ENCODE measurements around the gene OSBPL1A. TPM values are rescaled to one million over a fixed set of nuclear protein-coding genes. Genes with fewer than 3 reads are reported as not detected.

The OSBPL1A gene
- total and polyA plus RNA-seq, 3 donors from 2014 or later, result 32.0 to 45.0 (median 43.8) TPM

DNA sequence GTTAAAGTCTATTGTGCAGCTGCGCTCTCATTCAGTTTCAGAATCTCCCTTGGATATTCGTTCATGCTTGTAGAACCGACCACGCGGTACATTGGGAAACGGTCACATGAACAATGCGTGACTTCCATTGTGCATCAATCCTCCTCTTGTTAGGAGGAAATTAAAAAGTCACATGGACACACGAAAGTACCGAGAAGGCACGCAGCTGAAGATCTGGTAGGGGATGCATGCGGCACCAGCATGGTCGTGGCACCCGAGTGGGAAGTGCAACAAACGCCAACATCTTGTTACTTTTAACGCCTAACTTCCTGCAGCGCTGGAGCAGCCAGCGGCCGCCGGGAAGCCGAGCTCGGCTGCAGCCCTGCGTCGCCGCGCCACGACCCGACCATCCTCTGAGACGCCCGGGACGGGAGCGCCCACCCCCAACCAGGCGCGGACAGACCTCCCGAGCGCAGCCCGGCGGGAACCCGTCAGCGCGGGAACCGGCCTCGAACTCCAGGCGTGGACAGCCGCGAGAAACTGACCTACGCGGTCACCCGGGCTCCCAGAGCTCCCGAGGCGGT, 412 bp downstream of the OSBPL1A start:
- peak; percentile 93 for DNase-seq
- Histone ChIP-seq H3K4me1 (peaks cover 10% of the 10 kb centered on the region), H3K27ac (peak overlapping the region; percentile 77 to 89), H3K27me3 (no peaks in the 10 kb centered on the region), H3K4me3 (peak overlapping the region; percentile 68 to 83), H3K36me3 (ENCODE audit: low read depth, missing control alignments) (no peaks in the 10 kb centered on the region), H3K9me3 (no peaks in the 10 kb centered on the region)
- intact Hi-C loops (cut with DNase I; ENCODE audit: low total_unique reads), result no loop called here
- TF ChIP-seq POLR2A (IDR thresholded peaks at IDR 0.05), result no peak
- TF ChIP-seq, protein P1, sequence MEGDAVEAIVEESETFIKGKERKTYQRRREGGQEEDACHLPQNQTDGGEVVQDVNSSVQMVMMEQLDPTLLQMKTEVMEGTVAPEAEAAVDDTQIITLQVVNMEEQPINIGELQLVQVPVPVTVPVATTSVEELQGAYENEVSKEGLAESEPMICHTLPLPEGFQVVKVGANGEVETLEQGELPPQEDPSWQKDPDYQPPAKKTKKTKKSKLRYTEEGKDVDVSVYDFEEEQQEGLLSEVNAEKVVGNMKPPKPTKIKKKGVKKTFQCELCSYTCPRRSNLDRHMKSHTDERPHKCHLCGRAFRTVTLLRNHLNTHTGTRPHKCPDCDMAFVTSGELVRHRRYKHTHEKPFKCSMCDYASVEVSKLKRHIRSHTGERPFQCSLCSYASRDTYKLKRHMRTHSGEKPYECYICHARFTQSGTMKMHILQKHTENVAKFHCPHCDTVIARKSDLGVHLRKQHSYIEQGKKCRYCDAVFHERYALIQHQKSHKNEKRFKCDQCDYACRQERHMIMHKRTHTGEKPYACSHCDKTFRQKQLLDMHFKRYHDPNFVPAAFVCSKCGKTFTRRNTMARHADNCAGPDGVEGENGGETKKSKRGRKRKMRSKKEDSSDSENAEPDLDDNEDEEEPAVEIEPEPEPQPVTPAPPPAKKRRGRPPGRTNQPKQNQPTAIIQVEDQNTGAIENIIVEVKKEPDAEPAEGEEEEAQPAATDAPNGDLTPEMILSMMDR (IDR thresholded peaks at IDR 0.05), result no peak
- 0 to 1% methylated on average over 20 to 45 of the region's 50 CpGs for WGBS, 2 donors

DNA sequence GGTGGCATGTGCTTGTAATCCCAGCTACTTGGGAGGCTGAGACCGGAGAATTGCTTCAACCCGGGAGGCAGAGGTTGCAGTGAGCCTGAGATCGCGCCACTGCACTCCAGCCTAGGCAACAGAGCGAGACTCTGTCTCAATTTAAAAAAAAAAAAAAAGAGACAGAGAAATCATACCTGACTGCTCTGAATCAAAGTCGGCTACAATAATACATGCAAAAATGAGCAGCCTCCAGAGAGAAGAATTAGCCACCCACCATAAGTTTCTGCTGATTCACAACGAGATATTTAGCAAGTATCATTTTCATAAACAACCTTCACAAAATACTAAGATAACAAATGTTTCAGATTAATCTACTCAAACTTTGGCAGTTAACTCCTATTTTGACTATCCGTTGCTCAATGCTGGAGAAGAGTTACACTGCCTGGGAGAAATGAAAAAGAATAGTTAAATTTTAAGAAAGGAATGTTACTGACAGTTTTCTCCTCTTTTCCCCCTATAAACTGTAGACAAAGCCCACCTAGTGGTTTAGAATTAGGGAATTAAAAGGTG, 1.5 kb downstream of the OSBPL1A start:
- intact Hi-C loops (cut with DNase I; ENCODE audit: low total_unique reads), result no loop called here
- no peak for DNase-seq

DNA sequence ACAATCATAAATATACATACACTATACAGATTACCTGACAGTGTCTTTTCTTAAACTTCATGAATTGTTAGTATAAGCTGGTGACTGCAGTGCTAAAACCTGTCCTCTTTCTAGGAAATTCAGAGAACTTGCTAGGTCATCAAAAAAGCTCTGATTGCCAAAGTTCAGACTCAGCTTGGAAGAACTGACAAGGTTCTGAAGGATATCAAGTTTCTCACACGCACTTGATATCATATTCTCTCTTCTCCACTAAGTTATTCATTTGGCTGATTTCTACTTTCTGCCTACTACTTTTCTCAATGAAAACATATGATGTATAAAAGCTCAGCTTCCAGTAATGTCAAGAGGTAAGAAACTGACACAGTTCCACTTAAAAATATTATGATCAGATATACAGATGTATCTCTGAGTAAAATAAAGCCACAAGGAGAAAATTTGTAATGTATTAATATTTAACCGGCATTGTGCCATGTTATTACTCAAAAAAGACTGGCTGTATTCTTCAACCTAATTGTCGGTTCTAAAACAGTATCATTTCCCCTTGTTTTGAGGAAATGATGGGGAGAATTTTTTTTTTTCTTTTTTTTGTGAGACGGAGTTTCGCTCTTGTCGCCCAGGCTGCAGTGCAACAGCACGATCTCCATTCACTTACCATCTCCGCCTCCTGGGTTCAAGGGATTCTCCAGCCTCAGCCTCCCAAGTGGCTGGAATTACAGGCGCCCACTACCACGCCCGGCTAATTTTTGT, 2.4 kb downstream of the OSBPL1A start:
- WGBS, 2 donors, result 47 to 59% methylated on average over 11 of the region's 11 CpGs
- Histone ChIP-seq H3K36me3 (ENCODE audit: low read depth, missing control alignments) (no peaks in the 10 kb centered on the region), H3K4me1 (peaks cover 10% of the 10 kb centered on the region), H3K27ac (no peak overlapping the region), H3K4me3 (no peak overlapping the region), H3K9me3 (no peaks in the 10 kb centered on the region), H3K27me3 (no peaks in the 10 kb centered on the region)
- intact Hi-C loops (cut with DNase I; ENCODE audit: low total_unique reads), result no loop called here
- no peak for DNase-seq
- TF ChIP-seq, protein P1 (IDR thresholded peaks at IDR 0.05), result no peak
- TF ChIP-seq POLR2A (IDR thresholded peaks at IDR 0.05), result no peak

More for the DNA sequence above, 1.5 kb downstream of the OSBPL1A start:
- Histone ChIP-seq H3K4me1 (peaks cover 10% of the 10 kb centered on the region), H3K27ac (no peak overlapping the region), H3K9me3 (no peaks in the 10 kb centered on the region), H3K27me3 (no peaks in the 10 kb centered on the region), H3K36me3 (ENCODE audit: low read depth, missing control alignments) (no peaks in the 10 kb centered on the region), H3K4me3 (peak overlapping the region in 1 of 2 donors; percentile 83)
- 45 to 46% methylated on average over 8 of the region's 8 CpGs for WGBS, 2 donors
- no peak for TF ChIP-seq POLR2A (IDR thresholded peaks at IDR 0.05)
- TF ChIP-seq, protein P1 (IDR thresholded peaks at IDR 0.05), result no peak

DNA sequence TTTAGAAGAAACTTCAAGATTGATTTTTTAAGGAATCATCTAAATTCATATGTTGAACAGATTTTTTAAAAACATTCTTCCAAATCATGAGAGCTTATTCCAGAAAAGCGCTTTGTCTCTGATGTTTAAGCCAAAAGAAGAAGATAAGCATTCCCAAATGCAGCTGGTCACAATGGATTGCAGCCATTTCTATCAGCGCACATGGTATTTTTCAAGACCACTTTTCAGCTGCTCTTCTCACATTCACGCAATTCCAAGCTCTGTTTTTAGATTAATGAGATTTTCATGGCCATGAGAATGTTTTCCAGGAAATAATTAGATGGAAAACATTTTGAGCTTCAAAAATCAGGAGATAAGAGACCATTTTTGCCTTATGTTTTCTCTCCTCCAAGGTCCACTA, 8.7 kb downstream of the OSBPL1A start:
- no peak for TF ChIP-seq POLR2A (IDR thresholded peaks at IDR 0.05)
- TF ChIP-seq, protein P1 (IDR thresholded peaks at IDR 0.05), result no peak
- H3K4me3 ChIP-seq, result no peak overlapping the region
- H3K9me3 ChIP-seq, result no peaks in the 10 kb centered on the region
- H3K36me3 ChIP-seq (ENCODE audit: low read depth, missing control alignments), result no peaks in the 10 kb centered on the region
- DNase-seq, result peak; percentile 45
- intact Hi-C loops (cut with DNase I; ENCODE audit: low total_unique reads), result no loop called here
- H3K4me1 ChIP-seq, result peaks cover 7% of the 10 kb centered on the region
- H3K27me3 ChIP-seq, result no peaks in the 10 kb centered on the region
- WGBS, 2 donors, result 50 to 61% methylated on average over 3 of the region's 3 CpGs
- peak overlapping the region in 1 of 2 donors; percentile 15 for H3K27ac ChIP-seq
